T47D (cell line): ENCODE data around the gene IFI30.
A peak's percentile ranks its signal among the peaks of the same experiment; 100 is the strongest.

Experiments
- DNase-seq, 2 experiments: peaks; one replicate each; pipeline versions ENCODE4 v3.0.0 to v3.0.0-alpha.2; 2011 to 2012; ENCODE audit warnings: low read depth in 1 of 2, low spot score in 1 of 2
- JUND ChIP-seq: IDR thresholded peaks from 2 replicates; pipeline ENCODE4 v1.6.1; 2012; ENCODE audit warnings: low read depth
- in situ Hi-C: cut with HindIII; loops from 2 replicates; pipeline ENCODE4 v1.10.0; 2016; ENCODE audit warnings: low sequenced_read_pairs, low pct_unique_long_range_greater_than_20kb

IFI30 gene

GRCh38 chr19:18191640-18192062, 18.0 kb downstream of the IFI30 start:
- DNase-seq, result peak in 1 of 2 experiments; percentile 63
- in situ Hi-C loops, result no loop called here
- no peak for TF ChIP-seq JUND

DNA sequence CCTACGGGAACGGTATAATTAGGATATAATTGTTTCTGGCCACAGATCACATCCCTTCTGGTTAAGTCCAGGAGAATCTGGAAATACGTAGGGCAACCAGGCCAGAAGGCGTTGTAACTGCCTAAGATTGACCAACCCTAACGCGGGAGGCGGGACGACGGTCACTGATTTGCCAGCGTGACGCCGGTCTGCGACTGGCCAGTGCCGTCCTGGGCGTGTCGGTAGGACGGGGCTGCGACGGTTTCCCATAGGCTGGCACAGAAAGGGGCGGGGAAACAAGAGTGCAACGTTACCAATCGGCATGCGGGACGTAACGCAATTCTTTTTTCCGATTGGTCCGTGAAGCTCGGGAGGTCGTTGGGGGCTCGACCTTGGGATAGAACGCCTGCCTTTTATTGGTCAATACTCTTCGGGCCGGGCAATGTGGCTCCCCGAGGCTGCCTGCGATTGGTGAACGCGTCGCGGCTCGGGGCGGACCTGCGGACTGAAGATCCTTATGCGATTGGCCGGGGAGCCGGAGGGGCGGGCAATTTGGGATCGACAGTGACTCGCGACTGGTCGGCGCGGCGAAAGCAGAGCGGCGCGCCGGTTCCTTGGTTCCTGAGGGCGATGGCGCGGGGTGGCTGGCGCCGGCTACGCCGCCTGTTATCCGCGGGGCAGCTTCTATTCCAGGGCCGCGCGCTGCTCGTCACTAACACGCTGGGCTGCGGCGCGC, 19.2 kb downstream of the IFI30 start, which contains the start of gene MPV17L2:
TSS of gene MPV17L2 (plus strand) at position 546 of the 715 bp plus-strand sequence. CDS start at position 610, 64 bp downstream.
- no peak for TF ChIP-seq JUND
- in situ Hi-C loops, result no loop called here
- DNase-seq, result peak; percentile 71 to 99

GRCh38 chr19:18193388-18194180, 20.0 kb downstream of the IFI30 start:
- DNase-seq, result no peak
- in situ Hi-C loops, result no loop called here
- TF ChIP-seq JUND, result no peak

- no peak for DNase-seq
- no peak for TF ChIP-seq JUND
- in situ Hi-C loops, result no loop called here
These were observed 20.5 kb downstream of the IFI30 start for GRCh38 chr19:18194181-18194530.

DNA sequence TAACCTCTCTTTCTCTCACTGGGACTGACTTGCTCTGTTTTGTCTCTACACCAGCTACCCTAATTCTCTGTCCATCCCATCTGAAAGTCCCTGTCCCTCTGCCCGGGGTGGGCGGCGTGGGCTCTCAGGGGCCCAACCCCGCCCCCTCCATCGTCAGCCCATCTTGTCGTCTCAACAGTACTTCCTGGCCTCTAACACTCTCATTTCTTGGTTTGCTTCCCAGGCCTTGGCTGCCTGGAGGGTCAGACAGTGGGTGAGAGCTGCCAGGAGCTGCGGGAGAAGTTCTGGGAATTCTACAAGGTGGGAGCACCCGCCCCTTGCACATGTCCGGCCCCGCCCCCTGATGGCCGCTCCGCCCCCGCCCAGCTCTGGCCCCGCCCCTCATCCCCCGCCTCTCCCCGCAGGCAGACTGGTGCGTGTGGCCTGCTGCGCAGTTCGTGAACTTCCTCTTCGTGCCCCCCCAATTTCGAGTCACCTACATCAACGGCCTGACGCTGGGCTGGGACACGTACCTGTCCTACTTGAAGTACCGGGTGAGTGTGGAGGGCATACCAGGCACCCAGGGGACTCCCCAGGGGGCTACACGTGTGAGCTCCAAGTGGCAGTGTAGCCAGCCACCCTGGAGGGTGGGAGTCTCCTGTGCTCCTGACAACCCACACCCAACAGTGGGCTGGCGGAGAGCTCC, 21.1 kb downstream of the IFI30 start:
- in situ Hi-C loops, result no loop called here
- peak in 1 of 2 experiments; percentile 36 for DNase-seq
- no peak for TF ChIP-seq JUND

DNA sequence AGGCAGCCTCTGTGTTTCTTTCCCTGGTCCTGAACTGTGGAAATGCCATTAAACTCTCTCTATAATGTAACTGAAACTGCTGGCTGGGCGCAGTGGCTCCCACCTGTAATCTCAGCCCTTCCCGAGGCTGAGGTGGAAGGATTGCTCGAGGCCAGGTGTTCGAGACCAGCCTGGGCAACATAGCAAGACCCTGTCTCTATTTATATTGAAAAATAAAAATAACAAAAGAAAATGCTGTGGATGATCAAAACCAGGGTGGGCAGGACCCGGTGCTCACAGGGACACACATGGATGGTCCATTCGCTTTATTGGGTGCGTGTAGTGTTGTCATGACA, 22.9 kb downstream of the IFI30 start:
- no peak for TF ChIP-seq JUND
- in situ Hi-C loops, result no loop called here
- DNase-seq, result no peak

DNA sequence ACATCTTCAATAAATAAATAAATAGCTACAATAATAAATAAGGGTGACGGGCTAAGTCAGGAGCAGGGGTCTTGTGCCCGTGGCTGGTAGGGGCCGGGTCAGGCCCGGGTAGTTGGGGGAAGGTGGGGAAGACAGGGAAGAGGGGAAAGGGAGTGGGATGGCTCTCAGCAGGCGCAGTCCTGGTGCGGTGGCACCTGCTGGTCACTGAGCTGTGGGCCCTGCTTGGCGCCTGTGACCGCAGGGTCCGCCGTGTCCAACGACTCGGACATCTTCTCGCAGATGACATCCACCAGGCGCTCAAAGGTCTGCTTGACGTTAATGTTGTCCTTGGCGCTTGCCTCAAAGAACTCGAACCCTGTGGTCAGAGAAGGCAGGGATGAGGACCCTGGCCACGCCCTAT, 23.7 kb downstream of the IFI30 start:
- no peak for DNase-seq
- in situ Hi-C loops, result no loop called here
- no peak for TF ChIP-seq JUND

- in situ Hi-C loops, result no loop called here
- TF ChIP-seq JUND, result no peak
- no peak for DNase-seq
These were observed 24.3 kb downstream of the IFI30 start for GRCh38 chr19:18197941-18198340.

- no peak for TF ChIP-seq JUND
- in situ Hi-C loops, result no loop called here
- DNase-seq, result no peak
These were observed 24.8 kb downstream of the IFI30 start for GRCh38 chr19:18198374-18198773.

GRCh38 chr19:18202397-18202777, 28.8 kb downstream of the IFI30 start:
- no peak for DNase-seq
- in situ Hi-C loops, result no loop called here
- TF ChIP-seq JUND, result no peak

GRCh38 chr19:18202778-18203407, 29.3 kb downstream of the IFI30 start:
- no peak for TF ChIP-seq JUND
- in situ Hi-C loops, result no loop called here
- no peak for DNase-seq

- peak in 1 of 2 experiments; percentile 38 for DNase-seq
- no peak for TF ChIP-seq JUND
- in situ Hi-C loops, result no loop called here
These were observed 29.8 kb downstream of the IFI30 start for GRCh38 chr19:18203408-18203862.

- TF ChIP-seq JUND, result no peak
- peak; percentile 90 to 99 for DNase-seq
- in situ Hi-C loops, result no loop called here
These were observed 30.3 kb downstream of the IFI30 start, which contains the start of gene RAB3A for GRCh38 chr19:18203863-18204393. Gene RAB3A (minus strand): TSS chr19:18204042. CDS start chr19:18202740, 1,302 bp downstream.
